Activated T-cell treated with anti-CD3 and anti-CD28 coated beads, Interleukin-2, amount 50 U/mL, for 24 hours (primary cell): Measurements from ENCODE around the gene CMTM6.

ENCODE experiments used
- DNase-seq: peaks from one replicate; pipeline ENCODE4 v3.0.0-alpha.2; 2020
- H3K27ac Mint-ChIP-seq: 2 replicates; pipeline ENCODE4 v1.8.0; 2020; ENCODE audit warnings: mild to moderate bottlenecking, mixed read lengths
- H3K27me3 Mint-ChIP-seq: 2 replicates; pipeline ENCODE4 v1.8.0; 2020; ENCODE audit warnings: mixed read lengths
- H3K36me3 Mint-ChIP-seq: 2 replicates; pipeline ENCODE4 v1.8.0; 2020; ENCODE audit warnings: low read depth, mixed read lengths
- H3K4me1 Mint-ChIP-seq: 2 replicates; pipeline ENCODE4 v1.8.0; 2020; ENCODE audit warnings: low read depth, mixed read lengths
- H3K4me3 Mint-ChIP-seq: 2 replicates; pipeline ENCODE4 v1.8.0; 2020; ENCODE audit warnings: mild to moderate bottlenecking, moderate library complexity, mixed read lengths
- H3K9me3 Mint-ChIP-seq: 2 replicates; pipeline ENCODE4 v1.8.0; 2020; ENCODE audit warnings: mixed read lengths

CMTM6 gene

DNA sequence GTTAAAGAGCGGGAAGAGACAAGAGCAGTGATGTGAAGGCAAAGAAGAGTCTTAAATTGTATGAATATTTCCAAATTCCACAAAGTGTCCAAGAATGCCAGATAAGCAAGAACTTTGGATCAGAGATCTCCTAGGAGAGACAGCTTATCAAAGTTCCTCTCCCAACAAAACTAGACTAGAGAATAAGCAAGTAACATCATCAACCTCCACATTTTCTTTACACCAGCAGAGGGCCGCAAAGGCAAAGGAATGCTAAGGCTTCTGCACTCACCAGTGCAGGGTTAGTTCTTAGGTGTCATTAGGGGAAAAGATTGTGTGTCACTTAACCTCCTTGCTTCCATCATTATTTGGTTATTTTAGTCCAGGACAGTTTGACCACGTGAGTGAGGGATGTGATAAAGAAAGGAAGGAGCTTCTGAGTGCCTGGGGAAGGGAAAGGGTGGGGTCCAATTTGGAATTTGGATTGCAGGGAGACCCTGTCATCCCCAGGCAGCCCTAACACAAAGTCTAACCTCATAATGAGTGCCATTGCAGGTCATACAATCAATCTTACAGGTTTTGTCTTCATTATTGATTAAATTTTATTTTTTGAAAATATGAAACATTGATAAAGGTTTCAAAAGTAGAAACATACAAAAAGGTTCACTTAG lies 7.5 kb upstream of the CMTM6 start:
- Mint-ChIP-seq H3K27me3 (no peaks in the 10 kb centered on the region), H3K27ac (no peak overlapping the region), H3K9me3 (no peaks in the 10 kb centered on the region), H3K4me3 (no peak overlapping the region), H3K4me1 (no peaks in the 10 kb centered on the region), H3K36me3 (no peaks in the 10 kb centered on the region)
- DNase-seq, result peak; percentile 52

GRCh38 chr3:32508711-32509110 lies 6.1 kb upstream of the CMTM6 start:
- H3K36me3 Mint-ChIP-seq, result no peaks in the 10 kb centered on the region

GRCh38 chr3:32506466-32506865 lies 3.8 kb upstream of the CMTM6 start:
- Mint-ChIP-seq H3K36me3 (peaks cover 7% of the 10 kb centered on the region), H3K9me3 (no peaks in the 10 kb centered on the region), H3K27me3 (no peaks in the 10 kb centered on the region), H3K4me3 (no peak overlapping the region), H3K27ac (no peak overlapping the region), H3K4me1 (peaks cover 11% of the 10 kb centered on the region)
- DNase-seq, result no peak

More at GRCh38 chr3:32508711-32509110, 6.1 kb upstream of the CMTM6 start:
- Mint-ChIP-seq H3K27me3 (no peaks in the 10 kb centered on the region), H3K27ac (no peak overlapping the region), H3K4me3 (no peak overlapping the region), H3K4me1 (no peaks in the 10 kb centered on the region), H3K9me3 (no peaks in the 10 kb centered on the region)
- DNase-seq, result no peak

DNA sequence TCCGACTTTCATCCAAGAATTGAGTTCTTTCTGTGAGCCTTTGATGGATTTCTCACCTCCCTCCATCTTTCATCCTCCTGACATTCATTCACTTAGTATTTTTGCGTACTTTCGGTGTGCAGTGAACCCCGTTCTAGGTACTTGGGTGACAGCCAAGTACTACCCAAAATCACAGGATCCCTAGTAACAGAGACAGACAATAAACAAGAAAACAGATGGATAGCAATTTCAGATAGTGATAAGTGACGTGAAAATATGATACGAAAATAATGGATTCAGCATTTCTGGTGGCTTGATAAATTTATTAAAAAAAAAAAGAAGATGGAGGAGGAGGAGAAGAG lies 264 bp upstream of the CMTM6 start:
- no peaks in the 10 kb centered on the region for H3K9me3 Mint-ChIP-seq
- peak overlapping the region; percentile 94 for H3K4me3 Mint-ChIP-seq
- DNase-seq, result no peak
- peaks cover 38% of the 10 kb centered on the region for H3K4me1 Mint-ChIP-seq
- no peaks in the 10 kb centered on the region for H3K27me3 Mint-ChIP-seq
- peaks cover 28% of the 10 kb centered on the region for H3K36me3 Mint-ChIP-seq
- H3K27ac Mint-ChIP-seq, result peak overlapping the region; percentile 91

- no peak for DNase-seq
- Mint-ChIP-seq H3K4me1 (peaks cover 43% of the 10 kb centered on the region), H3K27ac (peak overlapping the region; percentile 91), H3K27me3 (no peaks in the 10 kb centered on the region), H3K4me3 (peak overlapping the region; percentile 94), H3K36me3 (peaks cover 33% of the 10 kb centered on the region), H3K9me3 (no peaks in the 10 kb centered on the region)
Measured at GRCh38 chr3:32501783-32502117, 902 bp downstream of the CMTM6 start.

DNA sequence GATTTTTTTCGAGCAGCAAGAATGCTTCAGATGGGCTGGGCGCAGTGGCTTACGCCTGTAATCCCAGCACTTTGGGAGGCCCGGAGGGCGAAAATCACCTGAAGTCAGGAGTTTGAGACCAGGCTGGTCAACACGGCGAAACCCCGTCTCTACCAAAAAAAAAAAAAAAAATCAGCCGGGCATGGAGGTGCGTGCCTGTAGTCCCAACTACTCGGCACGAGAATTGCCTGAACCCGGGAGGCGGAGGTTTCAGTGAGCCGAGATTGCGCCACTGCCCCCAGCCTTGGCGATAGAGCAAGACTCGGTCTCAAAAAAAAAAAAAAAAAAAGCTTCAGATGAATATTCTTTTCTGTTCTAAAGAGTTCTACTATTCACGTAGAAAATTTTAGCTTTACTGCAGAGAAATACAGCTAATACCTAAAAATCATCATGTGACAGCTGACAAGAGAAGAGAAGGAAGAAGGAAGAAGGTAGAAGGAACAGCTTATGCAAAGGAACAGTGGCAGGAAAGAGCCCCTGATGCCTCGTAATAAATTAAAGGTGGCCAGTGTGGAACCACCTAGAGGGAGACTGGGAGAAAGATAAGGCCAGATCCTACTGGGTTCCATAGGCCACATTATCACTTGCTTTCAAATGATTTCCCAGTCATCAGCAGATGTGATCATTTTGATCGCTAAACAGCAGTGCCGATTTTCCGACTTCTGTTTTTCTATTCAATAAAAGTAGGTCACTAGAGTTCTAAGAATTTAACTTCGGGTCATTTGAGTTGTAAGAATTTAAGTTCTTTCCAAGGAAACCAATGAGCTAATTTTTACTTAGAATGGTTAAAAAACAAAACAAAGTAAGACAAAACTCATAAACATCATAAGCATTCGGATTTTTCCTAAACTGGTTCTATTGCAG lies 1.5 kb downstream of the CMTM6 start:
- Mint-ChIP-seq H3K27me3 (no peaks in the 10 kb centered on the region), H3K27ac (peak overlapping the region; percentile 91), H3K4me1 (peaks cover 48% of the 10 kb centered on the region), H3K4me3 (peak overlapping the region; percentile 94), H3K36me3 (peaks cover 39% of the 10 kb centered on the region), H3K9me3 (no peaks in the 10 kb centered on the region)
- DNase-seq, result no peak

DNA sequence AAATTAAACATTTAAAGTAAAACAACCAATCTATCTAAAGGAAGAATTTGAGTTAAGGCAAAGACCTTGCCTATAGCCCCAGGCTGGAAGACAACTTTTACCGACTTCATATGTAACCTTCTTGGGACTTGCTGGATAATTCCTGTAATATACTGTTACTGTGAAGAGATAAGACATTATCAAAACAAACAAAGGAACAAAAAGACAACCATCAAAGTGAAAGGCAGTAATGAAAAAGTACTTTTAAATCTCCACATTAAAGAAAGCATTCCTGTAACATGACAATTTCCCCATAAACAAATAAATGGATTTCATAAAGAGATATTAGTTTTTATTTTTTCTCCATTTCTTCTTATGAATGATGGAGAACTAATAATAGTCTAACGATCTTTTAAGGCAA lies 2.4 kb downstream of the CMTM6 start:
- H3K9me3 Mint-ChIP-seq, result no peaks in the 10 kb centered on the region
- peak overlapping the region; percentile 94 for H3K4me3 Mint-ChIP-seq
- H3K4me1 Mint-ChIP-seq, result peaks cover 55% of the 10 kb centered on the region
- no peaks in the 10 kb centered on the region for H3K27me3 Mint-ChIP-seq
- no peak for DNase-seq
- no peak overlapping the region for H3K27ac Mint-ChIP-seq
- H3K36me3 Mint-ChIP-seq, result peaks cover 47% of the 10 kb centered on the region

DNA sequence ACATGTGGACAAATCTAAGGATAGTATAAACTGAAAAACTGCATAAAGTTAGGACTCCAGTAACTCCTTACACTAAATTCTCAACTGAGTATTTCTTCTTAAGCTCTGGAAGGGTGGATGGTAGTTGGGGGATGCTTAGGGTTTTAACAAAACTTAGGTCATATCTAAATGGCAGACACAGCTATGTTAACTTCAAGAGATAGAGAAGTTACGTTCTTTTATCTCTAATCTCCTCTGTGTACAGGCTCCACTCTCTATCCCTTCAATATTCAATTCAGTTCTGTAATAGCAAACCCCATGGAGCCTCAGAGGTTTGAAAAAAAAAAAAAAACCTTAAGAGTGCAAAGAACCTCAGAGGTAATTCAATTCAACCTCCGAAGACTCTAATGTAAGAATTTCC lies 3.1 kb downstream of the CMTM6 start:
- H3K4me1 Mint-ChIP-seq, result peaks cover 59% of the 10 kb centered on the region
- H3K4me3 Mint-ChIP-seq, result no peak overlapping the region
- H3K36me3 Mint-ChIP-seq, result peaks cover 48% of the 10 kb centered on the region
- H3K27me3 Mint-ChIP-seq, result no peaks in the 10 kb centered on the region
- H3K27ac Mint-ChIP-seq, result peak overlapping the region; percentile 41
- no peaks in the 10 kb centered on the region for H3K9me3 Mint-ChIP-seq
- no peak for DNase-seq

- Mint-ChIP-seq H3K4me1 (peaks cover 59% of the 10 kb centered on the region), H3K27ac (no peak overlapping the region), H3K36me3 (peaks cover 48% of the 10 kb centered on the region), H3K4me3 (no peak overlapping the region), H3K27me3 (no peaks in the 10 kb centered on the region), H3K9me3 (no peaks in the 10 kb centered on the region)
- DNase-seq, result no peak
Measured at GRCh38 chr3:32498992-32499391, 3.7 kb downstream of the CMTM6 start.

DNA sequence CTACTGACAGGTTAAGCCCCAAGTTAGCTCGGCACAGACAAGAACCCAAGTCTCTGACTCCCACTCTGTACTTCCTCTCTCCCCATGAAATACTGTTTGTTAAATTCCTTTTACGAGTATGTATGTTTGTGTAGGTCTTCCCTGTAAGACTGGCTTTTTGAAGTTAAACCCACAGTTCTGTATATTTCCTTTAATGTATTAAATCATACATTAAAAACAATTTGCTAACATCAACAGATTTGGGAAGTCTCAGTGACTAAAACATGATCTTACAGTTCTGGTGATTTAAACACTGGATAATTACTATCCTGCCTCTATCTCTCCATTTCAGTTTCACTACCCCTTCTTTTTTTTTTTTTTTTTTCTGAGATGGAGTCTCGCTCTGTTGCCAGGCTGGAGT lies 4.4 kb downstream of the CMTM6 start:
- H3K9me3 Mint-ChIP-seq, result no peaks in the 10 kb centered on the region
- peak overlapping the region; percentile 0 for H3K27ac Mint-ChIP-seq
- DNase-seq, result no peak

GRCh38 chr3:32495609-32496008 lies 7.0 kb downstream of the CMTM6 start:
- DNase-seq, result no peak
- peaks cover 37% of the 10 kb centered on the region for H3K36me3 Mint-ChIP-seq
- H3K4me1 Mint-ChIP-seq, result peaks cover 39% of the 10 kb centered on the region
- no peaks in the 10 kb centered on the region for H3K27me3 Mint-ChIP-seq
- H3K9me3 Mint-ChIP-seq, result no peaks in the 10 kb centered on the region
- H3K27ac Mint-ChIP-seq, result peak overlapping the region; percentile 23
- H3K4me3 Mint-ChIP-seq, result no peak overlapping the region

More for the DNA sequence above, 4.4 kb downstream of the CMTM6 start:
- H3K4me1 Mint-ChIP-seq, result peaks cover 56% of the 10 kb centered on the region
- no peak overlapping the region for H3K4me3 Mint-ChIP-seq
- peaks cover 48% of the 10 kb centered on the region for H3K36me3 Mint-ChIP-seq
- H3K27me3 Mint-ChIP-seq, result no peaks in the 10 kb centered on the region

- H3K27ac Mint-ChIP-seq, result no peak overlapping the region
- H3K4me3 Mint-ChIP-seq, result no peak overlapping the region
- no peaks in the 10 kb centered on the region for H3K27me3 Mint-ChIP-seq
- H3K36me3 Mint-ChIP-seq, result peaks cover 33% of the 10 kb centered on the region
- no peaks in the 10 kb centered on the region for H3K9me3 Mint-ChIP-seq
- peaks cover 34% of the 10 kb centered on the region for H3K4me1 Mint-ChIP-seq
- no peak for DNase-seq
Measured at GRCh38 chr3:32495085-32495484, 7.6 kb downstream of the CMTM6 start.

GRCh38 chr3:32493437-32494414 lies 8.9 kb downstream of the CMTM6 start:
- H3K36me3 Mint-ChIP-seq, result peaks cover 30% of the 10 kb centered on the region
- no peak overlapping the region for H3K27ac Mint-ChIP-seq
- peaks cover 26% of the 10 kb centered on the region for H3K4me1 Mint-ChIP-seq
- H3K27me3 Mint-ChIP-seq, result no peaks in the 10 kb centered on the region
- no peak overlapping the region for H3K4me3 Mint-ChIP-seq
- no peak for DNase-seq
- no peaks in the 10 kb centered on the region for H3K9me3 Mint-ChIP-seq

DNA sequence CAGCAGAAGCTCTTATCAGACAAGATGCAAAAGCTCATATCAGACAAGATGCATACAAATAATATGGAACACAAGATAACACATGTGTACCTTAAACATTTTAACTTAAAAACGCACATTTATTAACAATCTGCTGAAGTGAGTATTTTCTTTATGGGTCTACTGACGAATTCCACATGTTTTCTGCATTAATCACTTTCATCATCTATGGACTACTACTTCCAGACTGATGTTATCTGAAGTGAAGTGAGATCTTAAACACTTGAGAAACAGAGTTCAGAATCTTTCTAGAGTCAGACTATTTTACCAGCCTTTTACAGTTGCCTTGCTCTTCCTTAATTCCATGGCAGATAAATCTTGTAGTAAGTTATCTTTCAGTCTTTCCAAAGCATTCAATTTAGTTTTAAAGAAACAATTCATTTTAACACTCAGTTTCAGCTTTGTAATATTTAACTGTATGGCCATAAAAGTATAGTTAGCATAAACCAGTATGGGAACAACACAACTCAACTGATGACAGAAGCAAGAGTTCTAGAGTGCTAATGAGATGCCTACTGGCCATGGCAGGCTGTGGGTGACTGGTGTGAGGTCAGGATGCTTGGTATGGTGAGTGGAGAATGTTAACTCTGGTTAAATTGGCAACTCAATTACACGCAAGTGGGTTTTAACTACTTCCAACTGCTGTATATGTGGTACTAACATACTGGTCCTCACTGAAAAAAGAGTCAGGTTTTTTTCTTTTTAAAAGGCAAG lies 9.8 kb downstream of the CMTM6 start:
- Mint-ChIP-seq H3K4me3 (no peak overlapping the region), H3K9me3 (no peaks in the 10 kb centered on the region), H3K27ac (no peak overlapping the region), H3K36me3 (peaks cover 35% of the 10 kb centered on the region), H3K4me1 (peaks cover 28% of the 10 kb centered on the region), H3K27me3 (no peaks in the 10 kb centered on the region)
- no peak for DNase-seq
